Stimulated activated CD4-positive, alpha-beta T cell treated with anti-CD3 and anti-CD28 coated beads, Interleukin-1b, Interleukin-23, amount 100 ng/mL, for 48 hours (primary cell): Measurements from ENCODE around the gene GANC.

Experiments used
- DNase-seq: peaks from one replicate; pipeline ENCODE4 v3.0.0-alpha.2; 2020

GANC gene

DNA sequence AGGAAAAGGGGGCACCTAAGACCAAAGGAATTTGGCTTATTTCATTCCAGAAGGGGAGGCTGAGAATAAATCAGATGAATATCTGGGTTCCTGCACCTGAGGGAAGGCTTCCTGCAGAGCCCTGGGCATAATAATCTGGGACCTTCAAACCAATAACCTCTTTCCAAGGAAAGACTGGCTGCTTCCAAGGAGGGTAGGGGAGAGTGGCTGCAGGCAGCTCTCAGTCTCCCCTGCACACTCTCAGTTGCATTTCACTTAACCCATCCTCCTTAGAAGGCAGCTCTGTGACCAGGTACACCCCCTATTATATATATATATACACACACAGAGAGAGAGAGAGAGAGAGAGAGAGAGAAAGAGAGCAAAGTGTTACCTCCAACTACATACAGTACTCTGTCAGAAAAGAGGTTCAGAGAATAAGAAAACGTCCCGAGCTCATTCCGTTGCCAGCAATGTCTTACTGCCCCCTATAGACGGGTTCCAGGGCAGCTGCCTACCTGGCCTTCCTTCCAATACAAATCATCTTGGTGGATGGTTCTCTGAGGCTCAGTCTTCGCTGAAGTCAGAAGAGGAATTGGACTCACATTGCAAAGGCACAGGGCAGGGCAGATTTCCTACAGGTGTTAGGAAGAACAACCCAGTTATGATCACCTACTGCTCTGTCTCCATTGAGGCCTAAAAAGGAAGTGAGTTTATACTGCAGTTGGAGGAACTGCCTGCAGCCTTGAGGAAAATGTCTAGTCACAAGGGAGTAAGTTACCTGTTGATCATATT is 112.4 kb downstream of the GANC start:
- DNase-seq, result peak; percentile 21

DNA sequence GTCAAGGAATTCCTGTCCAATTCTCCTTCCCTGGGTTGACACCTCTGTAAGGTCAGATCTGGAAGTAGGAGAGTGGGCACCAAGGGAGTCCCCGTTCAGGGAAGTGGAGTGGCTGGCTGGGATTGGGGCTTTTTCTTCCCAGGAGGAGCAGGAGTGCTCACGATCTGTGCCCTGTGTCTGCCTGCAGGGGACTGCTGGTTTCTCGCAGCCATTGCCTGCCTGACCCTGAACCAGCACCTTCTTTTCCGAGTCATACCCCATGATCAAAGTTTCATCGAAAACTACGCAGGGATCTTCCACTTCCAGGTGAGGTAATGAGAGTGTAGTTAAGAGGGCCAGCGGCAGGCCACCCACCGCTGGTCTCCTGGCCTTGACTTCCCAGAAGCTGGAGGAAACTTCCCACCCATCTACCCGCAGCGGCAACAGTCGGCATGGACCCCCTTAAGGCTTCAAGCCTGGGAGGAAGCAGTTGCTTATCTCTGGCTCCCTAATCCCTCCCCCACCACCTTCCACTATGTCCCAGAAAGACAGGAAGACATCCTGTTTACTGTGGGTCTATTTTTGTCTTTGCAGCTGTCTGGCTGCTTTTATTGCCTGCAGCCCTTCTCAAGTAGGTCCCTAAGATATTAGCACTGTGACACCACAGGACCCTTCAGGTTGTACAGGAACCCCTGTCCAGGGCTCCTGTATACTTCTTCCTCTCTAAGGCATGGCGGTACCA is 113.1 kb downstream of the GANC start:
- no peak for DNase-seq

GRCh38 chr15:42387603-42388002 is 114.6 kb downstream of the GANC start:
- no peak for DNase-seq

- DNase-seq, result no peak
Observed at GRCh38 chr15:42392309-42393024, 119.5 kb downstream of the GANC start.

DNA sequence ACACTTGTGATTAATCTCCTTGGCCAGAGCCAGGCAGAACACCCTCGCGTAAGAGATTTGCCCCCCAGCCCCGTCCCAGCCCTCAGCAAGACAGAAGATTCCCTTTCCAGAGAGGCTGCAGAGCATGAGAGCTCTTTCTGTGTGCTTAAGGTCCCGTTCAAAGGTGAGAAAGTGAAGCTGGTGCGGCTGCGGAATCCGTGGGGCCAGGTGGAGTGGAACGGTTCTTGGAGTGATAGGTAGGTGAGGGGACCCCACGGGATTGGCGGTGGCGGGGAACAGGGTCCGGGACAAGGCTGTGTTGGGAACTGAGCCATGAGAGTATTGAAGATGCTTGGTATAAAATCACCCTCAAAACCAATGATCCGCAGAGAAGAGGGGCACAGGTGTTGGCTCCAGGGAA is 121.1 kb downstream of the GANC start:
- DNase-seq, result no peak

DNA sequence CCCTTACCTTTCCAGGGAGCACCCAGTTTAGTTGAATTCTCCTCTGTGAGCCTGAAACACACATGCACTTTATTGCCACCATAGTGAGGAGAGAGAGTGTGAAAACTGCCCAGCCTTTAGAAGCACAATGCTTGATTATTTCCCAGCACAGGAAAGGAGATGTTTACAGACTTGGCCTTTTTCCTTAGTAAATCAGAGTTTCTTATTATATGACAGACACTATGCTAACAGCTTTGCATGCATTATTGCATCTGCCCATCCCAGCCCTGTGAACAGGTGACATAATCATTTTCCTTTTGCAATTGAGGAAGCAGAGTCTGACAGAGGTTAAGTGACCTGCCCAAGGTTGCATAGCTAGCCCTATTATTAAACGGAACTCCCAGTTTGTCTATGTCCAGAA is 122.8 kb downstream of the GANC start:
- DNase-seq, result no peak

DNA sequence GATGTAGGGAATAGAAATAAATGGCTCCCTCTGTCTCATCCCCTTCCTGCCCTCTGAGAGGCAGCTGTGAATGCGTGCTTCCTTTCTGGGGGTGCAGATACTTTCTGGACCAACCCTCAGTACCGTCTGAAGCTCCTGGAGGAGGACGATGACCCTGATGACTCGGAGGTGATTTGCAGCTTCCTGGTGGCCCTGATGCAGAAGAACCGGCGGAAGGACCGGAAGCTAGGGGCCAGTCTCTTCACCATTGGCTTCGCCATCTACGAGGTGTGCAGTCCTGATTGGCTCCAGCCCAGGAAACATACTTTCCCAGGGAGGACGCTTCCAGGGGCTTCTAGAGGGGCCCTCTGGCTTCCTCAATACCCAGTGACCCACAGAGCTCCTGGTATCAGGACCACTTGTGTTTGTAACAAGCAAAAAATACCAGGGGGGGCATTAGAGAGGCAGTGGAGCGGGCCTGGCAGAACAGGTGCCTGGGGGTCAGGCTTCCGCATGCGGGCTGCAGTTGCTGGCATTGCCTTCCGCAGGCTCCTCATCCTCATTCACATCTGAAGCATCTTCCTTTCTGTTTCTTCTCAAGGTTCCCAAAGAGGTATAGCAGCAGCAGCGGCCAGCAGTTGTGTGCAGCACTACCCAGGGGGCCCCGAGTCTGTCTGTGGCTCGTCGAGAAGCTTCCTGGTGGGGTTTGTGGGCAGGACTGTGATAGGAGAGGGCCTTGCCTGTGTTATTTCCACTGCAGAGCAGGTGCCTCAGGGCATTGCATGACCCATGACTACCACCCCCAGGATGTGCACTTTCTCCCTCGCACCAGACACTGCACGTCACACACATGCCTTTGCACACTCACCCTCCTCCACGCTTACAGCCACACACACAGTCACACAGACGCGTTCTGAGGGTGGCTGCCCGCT is 128.8 kb downstream of the GANC start:
- DNase-seq, result no peak

DNA sequence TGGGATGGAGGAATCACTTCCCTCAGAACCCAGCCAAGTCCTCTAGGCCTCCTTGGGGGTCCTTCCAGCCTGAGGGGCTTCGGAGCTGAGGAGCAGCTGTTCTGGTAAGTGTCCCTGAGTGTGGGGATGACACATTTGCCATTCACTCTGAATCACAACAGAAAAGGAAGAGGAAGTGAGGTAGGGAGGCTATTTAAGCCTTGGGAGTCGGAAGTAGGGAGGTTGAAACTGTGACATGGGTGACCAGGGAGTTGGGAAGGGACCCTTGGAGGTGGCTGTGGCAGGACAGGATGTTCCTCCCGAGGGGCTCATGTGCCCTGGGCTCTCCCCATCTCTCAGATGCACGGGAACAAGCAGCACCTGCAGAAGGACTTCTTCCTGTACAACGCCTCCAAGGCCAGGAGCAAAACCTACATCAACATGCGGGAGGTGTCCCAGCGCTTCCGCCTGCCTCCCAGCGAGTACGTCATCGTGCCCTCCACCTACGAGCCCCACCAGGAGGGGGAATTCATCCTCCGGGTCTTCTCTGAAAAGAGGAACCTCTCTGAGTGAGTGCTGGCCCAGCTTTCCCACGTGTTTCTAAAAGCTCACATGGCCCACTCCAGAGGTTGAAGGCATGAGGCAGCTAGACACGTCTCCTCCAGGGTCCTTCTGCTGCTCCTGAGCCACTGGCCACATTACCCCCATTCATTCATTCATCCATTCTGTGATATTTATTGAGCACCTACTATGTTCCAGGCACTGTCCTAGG is 129.6 kb downstream of the GANC start:
- no peak for DNase-seq

GRCh38 chr15:42403389-42403788 is 130.4 kb downstream of the GANC start:
- DNase-seq, result no peak

GRCh38 chr15:42404461-42405235 is 131.6 kb downstream of the GANC start:
- no peak for DNase-seq

GRCh38 chr15:42405863-42406482 is 133.0 kb downstream of the GANC start:
- DNase-seq, result no peak
